HG03521 (cell line): Measurements from ENCODE around the gene ELK1.
"Not testable (repeated sequence)": the region's sequence is repeated elsewhere in the genome, so short reads cannot be mapped to it uniquely, and the experiment has no call there.

Source experiments
- ATAC-seq: cut with Tn5 transposase; IDR thresholded peaks from one replicate; pipeline ENCODE4 v1.9.1; 2021; ENCODE audit warnings: mild to moderate bottlenecking, moderate library complexity; ENCODE audit not compliant: unreplicated experiment

The ELK1 gene

DNA sequence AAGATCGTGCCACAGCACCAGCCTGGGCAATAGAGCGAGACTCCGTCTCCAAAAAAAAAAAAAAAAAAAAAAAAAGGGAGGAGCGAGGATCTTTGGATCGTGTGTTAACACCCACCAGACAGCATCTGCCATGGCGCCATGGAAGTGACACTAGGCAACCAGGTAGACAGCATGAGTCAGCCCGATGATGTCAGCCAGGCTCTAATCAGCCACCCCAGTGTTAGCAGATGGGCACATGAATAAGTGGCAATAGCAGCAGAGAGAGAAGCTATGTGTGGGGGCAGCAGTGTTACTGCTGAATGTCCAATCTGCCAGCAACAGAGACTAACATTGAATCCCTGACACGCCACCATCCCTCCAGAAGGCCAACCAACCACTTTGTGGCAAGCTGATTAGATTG lies 37.3 kb downstream of the ELK1 start:
- no peak for ATAC-seq

DNA sequence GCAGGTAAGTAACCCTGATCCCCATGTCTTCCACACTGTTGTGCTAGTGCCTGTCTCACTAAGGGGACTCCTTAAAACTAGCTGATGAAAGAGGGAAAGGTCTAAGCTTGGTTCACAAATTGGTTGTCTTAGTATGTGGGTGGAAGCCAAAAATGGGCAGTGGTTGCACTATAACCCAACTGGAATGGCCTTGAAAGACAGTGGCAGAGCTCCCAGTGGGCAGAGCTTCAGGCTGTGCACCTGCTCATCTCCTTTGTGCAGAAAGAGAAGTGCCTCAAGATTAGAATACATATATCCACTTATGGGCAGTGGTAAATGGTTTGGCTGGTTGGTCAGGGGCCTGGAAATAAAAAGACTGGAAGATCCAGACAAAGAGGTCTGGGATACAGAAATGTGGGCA lies 37.9 kb downstream of the ELK1 start:
- no peak for ATAC-seq

DNA sequence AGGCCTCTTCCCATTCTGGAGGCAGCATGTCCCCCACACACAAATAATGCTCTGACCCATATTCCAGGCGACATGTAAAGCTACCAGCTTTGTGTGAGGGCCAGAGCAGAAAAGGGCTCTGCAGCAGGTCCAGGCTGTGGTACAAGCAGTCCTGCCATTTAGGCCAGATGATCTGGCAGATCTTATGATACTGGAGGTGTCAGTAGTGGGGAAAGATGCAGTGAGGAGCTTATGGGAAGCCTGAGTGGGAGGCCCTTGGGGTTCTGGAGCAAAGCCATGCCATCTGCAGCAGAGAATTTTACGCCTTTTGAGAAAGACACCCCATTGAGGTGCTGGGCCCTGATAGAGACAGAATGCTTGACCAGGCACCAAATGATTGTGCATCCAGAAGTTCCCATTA lies 38.4 kb downstream of the ELK1 start:
- no peak for ATAC-seq

GRCh38 chrX:47611489-47611888 lies 38.9 kb downstream of the ELK1 start:
- ATAC-seq = no peak

DNA sequence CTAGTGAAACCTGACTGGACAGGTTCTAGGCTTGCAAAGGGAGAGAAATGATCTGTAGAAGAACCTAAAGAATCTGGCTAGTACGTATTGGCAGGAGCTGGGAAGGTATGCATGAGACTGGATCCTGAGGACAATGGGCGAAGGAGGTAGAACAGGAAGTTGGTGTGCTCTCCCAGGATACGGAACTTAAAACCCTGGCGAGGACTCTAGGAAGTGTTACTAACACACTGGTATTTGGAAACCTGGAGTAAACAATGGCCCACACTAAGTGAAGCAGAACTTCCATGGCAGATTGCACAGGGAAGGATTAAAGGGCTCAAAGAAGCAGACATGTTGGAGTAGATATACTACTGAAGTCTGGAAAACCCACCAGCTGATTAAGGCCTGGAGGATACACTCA lies 39.9 kb downstream of the ELK1 start:
- no peak for ATAC-seq

DNA sequence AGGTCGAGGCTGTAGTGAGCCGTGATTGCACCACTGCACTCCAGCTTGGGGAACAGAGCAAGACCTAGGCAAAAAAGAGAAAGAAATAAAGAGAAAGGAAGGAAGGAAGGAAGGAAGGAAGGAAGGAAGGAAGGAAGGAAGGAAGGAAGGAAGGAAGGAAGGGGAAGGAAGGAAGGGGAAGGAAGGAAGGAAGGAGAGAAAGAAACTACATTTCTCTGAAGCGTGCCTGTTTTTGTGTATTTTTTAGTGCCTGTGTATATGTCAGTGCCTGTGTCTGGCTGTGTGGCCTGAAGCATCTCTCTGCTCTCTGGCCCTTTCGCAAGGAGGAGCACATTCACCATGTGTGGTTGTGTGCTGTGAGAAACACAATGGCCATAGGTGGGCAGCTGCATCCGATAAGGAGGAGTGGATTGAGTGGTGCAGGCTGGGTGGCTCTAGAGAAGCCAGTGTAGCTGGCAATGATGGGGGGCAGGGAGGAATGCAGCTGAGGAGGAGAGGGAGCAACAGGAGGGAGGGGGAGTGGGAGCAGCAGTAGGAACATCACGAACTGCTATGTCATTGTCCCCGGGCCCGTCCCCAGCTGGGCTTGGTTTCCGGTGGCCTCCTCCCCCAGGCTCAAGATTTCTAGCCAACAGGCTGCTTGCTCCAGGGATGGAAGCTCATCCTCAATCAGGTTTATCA lies 42.1 kb downstream of the ELK1 start:
- no peak for ATAC-seq

DNA sequence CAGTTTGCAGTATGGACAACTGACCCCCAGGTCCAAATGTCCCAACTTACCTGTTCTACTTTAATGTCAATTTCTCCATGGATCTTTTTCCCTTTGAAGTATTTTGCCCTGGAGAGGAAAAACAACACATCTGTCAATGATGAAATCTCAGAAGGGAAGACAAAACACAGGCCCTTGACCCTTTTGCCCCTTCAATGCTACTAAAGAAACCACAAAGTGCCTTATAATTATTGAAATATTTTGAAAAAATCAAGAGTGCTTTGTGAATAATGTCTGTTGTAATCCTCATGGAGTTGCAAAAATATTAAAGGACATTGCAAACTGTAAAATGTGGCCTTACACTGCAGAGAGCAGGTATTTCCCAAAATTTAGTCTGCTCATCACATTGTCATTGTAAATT lies 43.3 kb downstream of the ELK1 start:
- no peak for ATAC-seq

GRCh38 chrX:47605024-47605423 lies 45.3 kb downstream of the ELK1 start:
- no peak for ATAC-seq

GRCh38 chrX:47603125-47603524 lies 47.2 kb downstream of the ELK1 start:
- ATAC-seq = not testable (repeated sequence)

GRCh38 chrX:47597222-47597621 lies 53.1 kb downstream of the ELK1 start:
- ATAC-seq = no peak

DNA sequence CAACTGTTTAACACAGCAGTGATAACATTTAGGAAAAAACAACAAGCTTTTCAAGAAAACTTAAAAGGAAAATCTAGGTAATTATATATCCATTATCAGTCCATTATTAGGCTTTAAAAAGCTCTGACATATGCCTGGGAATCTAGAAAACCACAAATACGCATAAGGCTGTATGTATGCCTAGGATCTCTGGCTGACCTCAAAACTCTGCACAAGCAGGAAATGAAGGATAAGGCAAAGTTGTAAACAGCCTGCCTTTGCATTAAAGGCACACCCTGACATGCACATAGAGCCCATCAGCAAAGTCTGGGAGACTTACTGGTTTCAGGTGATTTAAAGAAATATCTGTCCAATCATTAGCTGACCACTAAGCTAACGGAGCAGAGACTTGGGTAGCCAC lies 54.1 kb downstream of the ELK1 start:
- ATAC-seq = no peak

- ATAC-seq = no peak
Measured at GRCh38 chrX:47595716-47596251, 54.6 kb downstream of the ELK1 start.

DNA sequence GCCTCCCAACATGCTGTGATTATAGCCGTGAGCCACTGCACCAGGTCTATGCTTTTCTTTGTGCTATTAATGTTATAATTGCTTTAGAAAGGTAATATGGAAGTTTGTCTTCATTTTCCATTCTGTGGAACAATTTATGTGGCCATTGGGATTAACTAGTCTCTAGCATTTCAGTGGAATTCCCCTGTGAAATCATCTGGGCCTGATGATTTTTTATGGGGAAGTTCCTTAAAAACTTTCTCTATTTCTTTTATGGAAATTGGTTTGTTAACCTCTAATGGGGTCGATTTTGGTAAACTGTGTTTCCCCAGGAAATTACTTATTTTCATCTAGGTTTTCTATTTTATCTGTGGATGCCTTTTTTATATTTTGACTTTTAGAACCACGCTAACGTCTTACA lies 56.8 kb downstream of the ELK1 start:
- ATAC-seq = no peak

DNA sequence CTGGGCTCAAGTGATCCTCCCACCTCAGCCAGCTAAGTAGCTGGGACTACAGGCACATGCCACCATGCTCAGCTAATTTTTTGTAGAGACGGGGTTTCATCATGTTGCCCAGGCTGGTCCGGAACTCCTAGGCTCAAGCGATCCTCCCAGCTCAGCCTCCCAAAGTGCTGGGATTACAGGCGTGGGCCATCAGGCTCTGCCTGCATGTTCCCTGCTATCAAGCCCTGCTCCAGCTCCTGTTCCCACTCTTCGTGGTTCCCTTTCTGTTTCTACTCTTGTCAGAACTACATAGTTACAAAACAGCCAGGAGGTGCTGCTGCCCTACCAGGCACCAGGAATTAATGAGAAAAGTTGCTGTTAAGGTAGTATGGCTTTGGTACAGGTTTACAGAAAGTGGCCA lies 59.4 kb downstream of the ELK1 start:
- no peak for ATAC-seq

DNA sequence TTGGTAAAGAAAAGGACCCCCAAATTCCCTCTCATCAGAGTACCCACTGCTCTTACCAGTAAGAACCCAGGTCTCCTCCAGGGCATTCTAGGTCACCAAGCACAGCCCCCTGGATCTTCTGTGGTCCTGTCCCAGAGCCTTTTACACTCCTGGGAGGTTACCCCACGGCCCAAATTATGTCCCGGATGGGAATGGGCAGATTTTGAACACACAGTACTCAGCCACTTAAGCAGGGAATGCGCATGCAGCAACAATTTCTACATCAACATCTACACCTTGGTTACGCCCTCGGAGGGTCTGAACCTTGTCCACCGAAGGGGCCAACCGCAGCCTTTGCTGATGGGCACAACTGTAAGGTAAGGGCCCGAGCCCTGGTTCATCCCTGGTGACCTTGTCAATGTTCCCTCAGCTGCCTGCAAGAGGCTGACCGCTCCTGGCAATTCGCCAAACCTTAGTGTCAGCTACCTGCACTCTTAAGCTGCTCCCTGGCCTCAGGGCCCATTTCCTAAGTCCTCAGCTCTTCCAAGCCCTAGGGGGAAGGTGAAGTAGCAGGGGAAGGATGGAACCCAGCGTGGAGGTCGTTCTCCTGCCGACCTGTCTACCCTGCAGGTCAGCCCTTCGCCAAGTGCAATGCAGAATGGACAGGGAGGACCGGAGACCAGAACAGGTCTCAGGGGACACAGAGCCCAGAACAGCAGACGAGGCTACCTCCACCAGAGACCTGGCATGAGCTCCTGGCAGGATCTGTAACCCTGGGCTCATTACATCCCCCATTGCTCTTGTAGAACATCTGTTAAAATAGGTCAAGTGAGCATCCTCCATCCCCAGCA lies 62.2 kb downstream of the ELK1 start:
- no peak for ATAC-seq

DNA sequence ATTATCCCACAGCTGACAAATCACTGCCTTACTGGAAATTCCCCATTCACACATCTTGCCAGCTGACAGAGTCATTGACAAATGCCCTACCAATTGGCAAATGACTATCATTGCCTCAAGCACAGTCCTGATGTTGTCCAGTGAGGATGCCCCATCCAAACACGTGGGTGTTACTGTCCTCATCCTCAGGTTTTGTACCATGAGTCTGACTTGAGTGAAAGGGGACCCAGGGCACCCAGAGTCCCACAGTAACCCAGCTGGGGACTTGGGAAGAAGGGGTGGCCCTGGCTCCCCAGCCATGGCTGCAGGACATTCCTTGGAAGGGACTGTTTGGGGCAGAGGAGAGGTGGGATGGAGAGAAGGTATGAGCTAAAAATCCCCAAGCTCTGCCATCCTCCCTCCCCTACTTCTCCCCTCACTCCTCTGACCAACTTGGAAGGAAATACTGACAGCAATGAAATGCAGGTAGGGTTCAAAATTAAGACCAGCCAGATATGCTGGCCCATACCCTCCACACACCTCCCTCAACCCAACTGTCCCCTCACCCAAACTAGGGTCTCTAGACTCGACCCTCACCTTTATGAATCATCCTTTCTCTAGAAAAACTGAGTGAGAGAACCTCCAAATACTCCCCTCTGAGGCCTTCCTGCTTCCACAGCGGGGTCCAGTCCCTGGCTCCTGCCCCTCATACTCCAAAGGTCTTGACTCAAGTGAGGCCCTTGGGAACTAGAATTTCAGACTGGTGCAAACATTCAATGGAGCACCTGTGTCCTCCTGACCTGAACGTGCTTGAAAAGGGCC lies 63.1 kb downstream of the ELK1 start:
- no peak for ATAC-seq

- no peak for ATAC-seq
Measured at GRCh38 chrX:47586043-47586787, 64.1 kb downstream of the ELK1 start.
